MCF 10A (cell line): Measurements from ENCODE around the gene SLC12A1. TPM values are rescaled to one million over a fixed set of nuclear protein-coding genes. Genes with fewer than 3 reads are reported as not detected.
A peak's percentile ranks its signal among the peaks of the same experiment; 100 is the strongest.

Experiments
- BruUV-seq: library from RNA; stranded (reverse); fragments of 400-500 nt; replicated peaks from 2 replicates; lab custom pipeline; 2021; lab: Mats Ljungman, UMichigan
- CTCF ChIA-PET: fragments of 300-600 bp; sonication (Branson Sonifier 250); formaldehyde crosslinking; extraction: SDS; loops from one replicate; lab custom pipeline; 2021; ENCODE audit warnings: antibody characterized with exemption, inconsistent platforms; lab: Yijun Ruan, JAX
- POLR2A ChIA-PET: fragments of 300-600, 350-650 bp; sonication (Branson Sonifier 250); formaldehyde crosslinking; extraction: SDS; loops from one replicate; lab custom pipeline; 2020; ENCODE audit warnings: antibody characterized with exemption, inconsistent platforms; lab: Yijun Ruan, JAX
- DNase-seq: peaks from one replicate; pipeline ENCODE4 v3.0.0-alpha.2; 2018; ENCODE audit not compliant: unreplicated experiment
- H3K27ac Mint-ChIP-seq: one replicate; pipeline ENCODE4 v1.8.0; 2022; ENCODE audit warnings: mild to moderate bottlenecking, low read depth, mixed read lengths; ENCODE audit not compliant: unreplicated experiment
- H3K27me3 Mint-ChIP-seq: one replicate; pipeline ENCODE4 v1.8.0; 2022; ENCODE audit warnings: mixed read lengths; ENCODE audit not compliant: insufficient read depth, unreplicated experiment
- H3K36me3 Mint-ChIP-seq: one replicate; pipeline ENCODE4 v1.8.0; 2022; ENCODE audit warnings: mild to moderate bottlenecking, moderate library complexity, mixed read lengths; ENCODE audit not compliant: insufficient read depth, unreplicated experiment
- H3K4me1 Mint-ChIP-seq: one replicate; pipeline ENCODE4 v1.8.0; 2022; ENCODE audit warnings: mixed read lengths; ENCODE audit not compliant: insufficient read depth, unreplicated experiment
- H3K4me3 Mint-ChIP-seq: one replicate; pipeline ENCODE4 v1.8.0; 2022; ENCODE audit warnings: mild to moderate bottlenecking, moderate library complexity, mixed read lengths; ENCODE audit not compliant: unreplicated experiment
- H3K9me3 Mint-ChIP-seq: one replicate; pipeline ENCODE4 v1.8.0; 2022; ENCODE audit warnings: mixed read lengths; ENCODE audit not compliant: unreplicated experiment
- intact Hi-C: fragments of 100-400 bp; cut with micrococcal nuclease; formaldehyde crosslinking; loops from 2 replicates; pipeline ENCODE4 v1.14.1; 2022
- total RNA-seq: library from RNA; stranded (reverse); gene quantifications from 2 replicates; pipeline ENCODE4 v1.2.3, GENCODE V29; 2022
- TF ChIP-seq, protein P1 (sequence below): fragments of 200-600 bp; IDR thresholded peaks from one replicate; pipeline ENCODE4 v1.8.0; 2022; ENCODE audit warnings: antibody characterized with exemption, mild to moderate bottlenecking; ENCODE audit not compliant: unreplicated experiment

SLC12A1 gene
- total RNA-seq, 1 experiment from 2014 or later, result not detected

DNA sequence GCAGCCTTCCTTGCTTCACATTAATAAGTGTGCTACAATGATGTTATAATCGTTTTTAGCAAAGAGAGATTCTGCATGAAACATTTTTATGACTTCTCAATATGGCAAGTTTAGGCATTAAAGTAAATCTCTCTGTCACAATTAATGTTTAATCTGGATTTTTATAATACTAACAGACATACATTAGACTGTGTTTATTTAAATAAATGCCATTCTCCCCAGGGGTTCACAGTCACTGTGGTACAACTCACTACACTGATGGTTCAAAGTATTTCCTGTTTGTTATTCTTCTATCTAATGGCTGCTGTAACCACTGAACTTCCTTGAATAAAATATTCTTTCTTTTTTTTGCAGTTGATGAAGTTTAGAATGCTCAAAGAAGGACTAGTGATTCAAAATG lies 59.0 kb downstream of the SLC12A1 start:
- no peaks in the 10 kb centered on the region for H3K36me3 Mint-ChIP-seq
- intact Hi-C loops, result no loop called here
- no TSS peak for BruUV-seq
- POLR2A ChIA-PET, result interaction anchor here (0.6 kb wide), 1 partner anchor 25 kb away, joined by 5 read pairs; no protein-coding TSS in a partner anchor
- no peak overlapping the region for H3K27ac Mint-ChIP-seq
- TF ChIP-seq, protein P1, sequence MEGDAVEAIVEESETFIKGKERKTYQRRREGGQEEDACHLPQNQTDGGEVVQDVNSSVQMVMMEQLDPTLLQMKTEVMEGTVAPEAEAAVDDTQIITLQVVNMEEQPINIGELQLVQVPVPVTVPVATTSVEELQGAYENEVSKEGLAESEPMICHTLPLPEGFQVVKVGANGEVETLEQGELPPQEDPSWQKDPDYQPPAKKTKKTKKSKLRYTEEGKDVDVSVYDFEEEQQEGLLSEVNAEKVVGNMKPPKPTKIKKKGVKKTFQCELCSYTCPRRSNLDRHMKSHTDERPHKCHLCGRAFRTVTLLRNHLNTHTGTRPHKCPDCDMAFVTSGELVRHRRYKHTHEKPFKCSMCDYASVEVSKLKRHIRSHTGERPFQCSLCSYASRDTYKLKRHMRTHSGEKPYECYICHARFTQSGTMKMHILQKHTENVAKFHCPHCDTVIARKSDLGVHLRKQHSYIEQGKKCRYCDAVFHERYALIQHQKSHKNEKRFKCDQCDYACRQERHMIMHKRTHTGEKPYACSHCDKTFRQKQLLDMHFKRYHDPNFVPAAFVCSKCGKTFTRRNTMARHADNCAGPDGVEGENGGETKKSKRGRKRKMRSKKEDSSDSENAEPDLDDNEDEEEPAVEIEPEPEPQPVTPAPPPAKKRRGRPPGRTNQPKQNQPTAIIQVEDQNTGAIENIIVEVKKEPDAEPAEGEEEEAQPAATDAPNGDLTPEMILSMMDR, result no peak
- CTCF ChIA-PET, result no interaction called here
- H3K4me3 Mint-ChIP-seq, result no peak overlapping the region
- no peaks in the 10 kb centered on the region for H3K27me3 Mint-ChIP-seq
- DNase-seq, result no peak
- H3K9me3 Mint-ChIP-seq, result no peaks in the 10 kb centered on the region
- H3K4me1 Mint-ChIP-seq, result no peaks in the 10 kb centered on the region

DNA sequence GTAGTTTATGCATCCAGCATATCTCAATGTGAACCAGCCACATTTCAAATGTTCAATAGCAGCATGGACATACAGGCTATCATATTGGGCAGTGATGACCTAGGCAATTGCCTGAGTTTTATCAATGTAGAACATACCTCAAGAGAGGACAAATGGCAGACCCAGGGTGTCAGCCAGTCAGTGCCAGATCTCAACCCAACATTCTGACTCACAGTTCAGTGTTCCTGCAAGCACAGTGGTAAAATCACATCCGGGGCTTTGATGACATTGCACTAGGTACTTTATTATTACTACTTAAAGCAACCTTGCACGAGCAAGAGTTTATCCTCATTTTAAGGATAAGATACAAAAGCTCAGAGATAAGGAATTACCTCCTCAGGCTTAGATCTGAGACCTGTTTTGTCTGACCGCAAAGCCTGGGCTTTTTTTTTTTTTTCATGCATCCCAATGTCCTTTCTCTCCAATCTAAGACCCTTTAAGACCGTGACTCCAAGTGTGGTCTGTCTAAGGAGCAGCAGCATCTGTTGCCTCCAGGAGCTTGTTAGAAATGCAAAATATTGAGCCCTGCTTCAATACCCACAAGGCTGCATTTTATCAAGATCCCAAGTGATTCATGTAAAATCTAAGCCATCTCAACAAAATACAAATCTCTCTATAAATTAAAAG lies 60.1 kb downstream of the SLC12A1 start:
- no peak overlapping the region for H3K27ac Mint-ChIP-seq
- TF ChIP-seq, protein P1, result no peak
- intact Hi-C loops, result no loop called here
- ChIA-PET CTCF (interaction anchor here (0.7 to 1.0 kb wide), 2 partner anchors 19 to 157 kb away, joined by 3 to 4 read pairs; no protein-coding TSS in a partner anchor), POLR2A (no interaction called here)
- H3K9me3 Mint-ChIP-seq, result no peaks in the 10 kb centered on the region
- H3K27me3 Mint-ChIP-seq, result no peaks in the 10 kb centered on the region
- DNase-seq, result peak; percentile 16
- no peak overlapping the region for H3K4me3 Mint-ChIP-seq
- H3K36me3 Mint-ChIP-seq, result no peaks in the 10 kb centered on the region
- no peaks in the 10 kb centered on the region for H3K4me1 Mint-ChIP-seq
- no TSS peak for BruUV-seq

DNA sequence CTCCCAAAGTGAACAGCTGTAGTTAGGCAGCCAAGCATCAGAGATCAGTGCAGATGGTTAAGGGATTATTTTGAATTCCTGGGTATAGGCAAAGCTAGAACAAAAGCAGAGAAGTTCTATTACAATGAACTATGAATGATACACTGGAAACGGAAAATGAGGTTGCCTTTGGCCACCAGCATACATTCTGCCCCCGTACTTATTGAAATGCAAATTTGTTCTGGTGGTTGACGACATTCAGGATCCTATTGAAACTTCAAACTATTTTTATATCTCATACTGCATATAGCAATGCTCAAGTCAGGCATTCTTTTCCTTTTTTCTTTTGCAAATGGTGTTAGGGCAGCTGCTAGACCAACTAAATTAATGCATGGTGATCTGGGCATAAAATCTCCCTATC lies 61.7 kb downstream of the SLC12A1 start:
- no peak for DNase-seq
- H3K9me3 Mint-ChIP-seq, result no peaks in the 10 kb centered on the region
- no peaks in the 10 kb centered on the region for H3K36me3 Mint-ChIP-seq
- no peak overlapping the region for H3K4me3 Mint-ChIP-seq
- TF ChIP-seq, protein P1, result no peak
- no peaks in the 10 kb centered on the region for H3K27me3 Mint-ChIP-seq
- intact Hi-C loops, result no loop called here
- ChIA-PET CTCF (interaction anchor here (0.8 to 2.7 kb wide), 3 partner anchors 18 to 1071 kb away, joined by 3 to 13 read pairs (median 4); no protein-coding TSS in a partner anchor), POLR2A (interaction anchor here (0.6 kb wide), 1 partner anchor 302 kb away, joined by 3 read pairs; no protein-coding TSS in a partner anchor)
- BruUV-seq, result no TSS peak
- H3K27ac Mint-ChIP-seq, result no peak overlapping the region
- no peaks in the 10 kb centered on the region for H3K4me1 Mint-ChIP-seq

DNA sequence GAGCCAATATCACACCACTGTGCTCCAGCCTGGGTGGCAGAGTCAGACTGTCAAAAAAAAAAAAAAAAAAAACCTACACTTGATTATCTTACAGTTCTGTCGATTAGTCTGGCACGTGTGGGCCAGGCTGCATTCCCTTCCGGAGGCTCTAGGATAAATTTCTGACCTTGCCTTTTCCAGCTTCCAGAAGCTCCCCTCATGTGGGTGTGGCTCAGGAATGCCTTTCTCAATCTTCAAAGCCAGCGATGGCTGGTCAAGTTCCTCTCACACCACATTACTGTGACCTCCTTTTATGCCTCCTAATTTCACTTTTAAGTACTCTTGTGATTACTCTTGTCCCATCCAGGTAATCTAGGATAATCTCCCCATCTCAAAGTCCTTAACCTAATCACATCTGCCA lies 66.9 kb downstream of the SLC12A1 start:
- intact Hi-C loops, result no loop called here
- POLR2A ChIA-PET, result no interaction called here
- Mint-ChIP-seq H3K4me1 (no peaks in the 10 kb centered on the region), H3K27ac (no peak overlapping the region), H3K27me3 (no peaks in the 10 kb centered on the region), H3K4me3 (no peak overlapping the region), H3K36me3 (no peaks in the 10 kb centered on the region), H3K9me3 (no peaks in the 10 kb centered on the region)
- TF ChIP-seq, protein P1, result no peak
- BruUV-seq, result no TSS peak
- CTCF ChIA-PET, result interaction anchor here (0.7 kb wide), 1 partner anchor 93 kb away, joined by 3 read pairs; no protein-coding TSS in a partner anchor
- DNase-seq, result no peak
